GM23338 (cell line): Measurements from ENCODE around the gene DNAI1. TPM values are rescaled to one million over a fixed set of nuclear protein-coding genes. Genes with fewer than 3 reads are reported as not detected.

Source experiments
- ATAC-seq: fragments of 200-7000 bp; cut with Tn5 transposase; 3 replicates; pipeline ENCODE4 v1.9.1; 2020
- DNase-seq: peaks from one replicate; pipeline ENCODE4 v3.0.0-alpha.2; 2015; ENCODE audit warnings: low spot score
- H2AFZ ChIP-seq: fragments of 200-600 bp; sonication (generic); 2 replicates; pipeline ENCODE4 v1.8.0; 2016; ENCODE audit warnings: antibody characterized with exemption, mild to moderate bottlenecking, moderate library complexity
- H3F3A ChIP-seq: fragments of 200-600 bp; sonication (generic); replicated peaks from 2 replicates; pipeline ENCODE4 v1.8.0; 2017; ENCODE audit warnings: antibody characterized with exemption, mixed run types, low read depth
- H3K27ac ChIP-seq: fragments of 200-600 bp; sonication (generic); 2 replicates; pipeline ENCODE4 v1.6.1; 2016; ENCODE audit warnings: low read depth
- H3K27me3 ChIP-seq: fragments of 200-600 bp; sonication (generic); 2 replicates; pipeline ENCODE4 v1.8.0; 2016; ENCODE audit warnings: mild to moderate bottlenecking, mixed run types, moderate library complexity; ENCODE audit not compliant: insufficient read depth
- H3K36me3 ChIP-seq: fragments of 200-600 bp; sonication (generic); 2 replicates; pipeline ENCODE4 v1.8.0; 2016; ENCODE audit warnings: mild to moderate bottlenecking; ENCODE audit not compliant: insufficient read depth
- H3K4me1 ChIP-seq: fragments of 200-600 bp; sonication (generic); 2 replicates; pipeline ENCODE4 v1.8.0; 2016; ENCODE audit warnings: mild to moderate bottlenecking, moderate library complexity; ENCODE audit not compliant: insufficient read depth
- H3K4me2 ChIP-seq: fragments of 200-600 bp; sonication (generic); 2 replicates; pipeline ENCODE4 v1.7.1; 2017; ENCODE audit warnings: mixed run types
- H3K4me3 ChIP-seq: fragments of 200-600 bp; sonication (generic); 2 replicates; pipeline ENCODE4 v1.6.1; 2016; ENCODE audit warnings: mixed run types
- H3K79me2 ChIP-seq: fragments of 200-600 bp; sonication (generic); replicated peaks from 2 replicates; pipeline ENCODE4 v1.8.0; 2017; ENCODE audit warnings: mild to moderate bottlenecking; ENCODE audit not compliant: insufficient read depth
- H3K9me2 ChIP-seq: fragments of 200-600 bp; sonication (generic); 2 replicates; pipeline ENCODE4 v1.8.0; 2017; ENCODE audit not compliant: insufficient read depth
- H4K20me1 ChIP-seq: fragments of 200-600 bp; sonication (generic); replicated peaks from 2 replicates; pipeline ENCODE4 v1.8.0; 2017; ENCODE audit warnings: mild to moderate bottlenecking; ENCODE audit not compliant: insufficient read depth
- H3K27ac Mint-ChIP-seq: 2 replicates; pipeline ENCODE4 v1.8.0; 2020; ENCODE audit warnings: inconsistent platforms, mild to moderate bottlenecking, moderate library complexity, mixed read lengths
- H3K27me3 Mint-ChIP-seq: 3 replicates; pipeline ENCODE4 v1.8.0; 2022; ENCODE audit warnings: low read depth, mild to moderate bottlenecking, moderate library complexity, mixed read lengths, inconsistent platforms; ENCODE audit not compliant: insufficient read depth, poor library complexity
- H3K36me3 Mint-ChIP-seq: 3 replicates; pipeline ENCODE4 v1.8.0; 2021; ENCODE audit warnings: low read depth, mild to moderate bottlenecking, inconsistent platforms, moderate library complexity, mixed read lengths
- H3K4me1 Mint-ChIP-seq: 3 replicates; pipeline ENCODE4 v1.8.0; 2020; ENCODE audit warnings: mild to moderate bottlenecking, inconsistent platforms, mixed read lengths
- H3K4me3 Mint-ChIP-seq: 3 replicates; pipeline ENCODE4 v1.8.0; 2021; ENCODE audit warnings: moderate library complexity, mild to moderate bottlenecking, inconsistent platforms, mixed read lengths
- H3K9me3 Mint-ChIP-seq: 3 replicates; pipeline ENCODE4 v1.8.0; 2020; ENCODE audit warnings: moderate library complexity, mild to moderate bottlenecking, inconsistent platforms, mixed read lengths
- CREB1 ChIP-seq: fragments of 250-450 bp; sonication (Bioruptor Pico); IDR thresholded peaks from 2 replicates; pipeline ENCODE4 v1.5.0; 2020; ENCODE audit warnings: low read depth, mild to moderate bottlenecking, moderate library complexity
- CTCF ChIP-seq, 2 experiments: fragments of 200-600 bp in 1 of 2; sonication (generic) in 1 of 2; conservative IDR thresholded peaks; 2 replicates each; pipeline versions ENCODE4 v1.5.1 to v1.6.1; 2016 to 2017; ENCODE audit warnings: antibody characterized with exemption in 2 of 2, low read depth in 2 of 2, mild to moderate bottlenecking in 2 of 2, moderate library complexity in 1 of 2
- ETS1 ChIP-seq: IDR thresholded peaks from 2 replicates; pipeline ENCODE4 v1.6.1; 2016; ENCODE audit warnings: antibody characterized with exemption
- EZH2 ChIP-seq: fragments of 200-600 bp; sonication (generic); IDR thresholded peaks from one replicate; pipeline ENCODE4 v1.8.0; 2017; ENCODE audit warnings: antibody characterized with exemption, mild to moderate bottlenecking, low read depth; ENCODE audit not compliant: unreplicated experiment
- EZH2phosphoT487 ChIP-seq: fragments of 200-600 bp; sonication (generic); IDR thresholded peaks from one replicate; pipeline ENCODE4 v1.8.1; 2018; ENCODE audit warnings: antibody characterized with exemption; ENCODE audit not compliant: unreplicated experiment
- JUNB ChIP-seq: IDR thresholded peaks from one replicate; pipeline ENCODE4 v1.6.1; 2016; ENCODE audit warnings: antibody characterized with exemption; ENCODE audit not compliant: unreplicated experiment
- NANOG ChIP-seq: IDR thresholded peaks from 2 replicates; pipeline ENCODE4 v1.6.1; 2016; ENCODE audit warnings: antibody characterized with exemption, borderline replicate concordance
- POLR2AphosphoS5 ChIP-seq: IDR thresholded peaks from 2 replicates; pipeline ENCODE4 v1.6.1; 2016; ENCODE audit warnings: antibody characterized with exemption, low read depth
- REST ChIP-seq: IDR thresholded peaks from one replicate; pipeline ENCODE4 v1.6.1; 2018; ENCODE audit warnings: antibody characterized with exemption; ENCODE audit not compliant: unreplicated experiment
- STAT1 ChIP-seq: IDR thresholded peaks from one replicate; pipeline ENCODE4 v1.6.1; 2016; ENCODE audit warnings: antibody characterized with exemption; ENCODE audit not compliant: unreplicated experiment
- ZNF114 ChIP-seq: fragments of 250-450 bp; sonication (Bioruptor Pico); IDR thresholded peaks from 2 replicates; pipeline ENCODE4 v1.5.0; 2020; ENCODE audit warnings: mild to moderate bottlenecking, moderate library complexity
- ZNF331 ChIP-seq: fragments of 250-450 bp; sonication (Bioruptor Pico); IDR thresholded peaks from 2 replicates; pipeline ENCODE4 v1.5.0; 2020; ENCODE audit warnings: low read depth, mild to moderate bottlenecking, moderate library complexity
- ZNF462 ChIP-seq: fragments of 250-450 bp; sonication (Bioruptor Pico); IDR thresholded peaks from 2 replicates; pipeline ENCODE4 v1.5.0; 2020; ENCODE audit warnings: mild to moderate bottlenecking, moderate library complexity
- polyA plus RNA-seq: library from polyadenylated mRNA; unstranded; fragments of >200 nt; fragmentation: Nextera tagmentation; extraction: Ambion mirVana; gene quantifications from 2 replicates; pipeline ENCODE4 v1.2.1, GENCODE V29; 2016
- total RNA-seq: library from RNA; depleted of rRNA; stranded (reverse); fragments of >200 nt; shearing (Covaris generic); gene quantifications from 2 replicates; pipeline ENCODE4 v1.2.3, GENCODE V29; 2014

The DNAI1 gene
- total and polyA plus RNA-seq, 2 experiments from 2014 or later, result 1.0 to 1.1 TPM

GRCh38 chr9:34518110-34518616 lies 59.6 kb downstream of the DNAI1 start:
- no peak for ATAC-seq
- Histone ChIP-seq H3F3A (no peaks in the 10 kb centered on the region; the same call in 1 of the 2 replicates), H3K27ac (no peak overlapping the region), H3K79me2 (no peaks in the 10 kb centered on the region), H3K4me1 (peaks cover 9% of the 10 kb centered on the region), H3K36me3 (no peaks in the 10 kb centered on the region), H4K20me1 (no peaks in the 10 kb centered on the region), H3K4me2 (no peak overlapping the region), H2AFZ (no peak overlapping the region), H3K4me3 (no peak overlapping the region), H3K27me3 (peaks cover 12% of the 10 kb centered on the region), H3K9me2 (no peaks in the 10 kb centered on the region; the same call in 1 of the 2 replicates)
- Mint-ChIP-seq H3K27ac (no peak overlapping the region), H3K4me1 (peaks cover 16% of the 10 kb centered on the region), H3K36me3 (no peaks in the 10 kb centered on the region; the same call in 2 of the 3 replicates), H3K9me3 (no peaks in the 10 kb centered on the region; the same call in 2 of the 3 replicates), H3K4me3 (no peak overlapping the region), H3K27me3 (peaks cover 17% of the 10 kb centered on the region)
- TF ChIP-seq ETS1, result no peak
- no peak for TF ChIP-seq CTCF (conservative IDR thresholded peaks at IDR 0.05; ENCODE audit: low read depth in 2 of 2)
- no peak for TF ChIP-seq POLR2AphosphoS5
- TF ChIP-seq ZNF462, result no peak
- TF ChIP-seq CREB1 (CRISPR knock-in tag), result no peak
- no peak for TF ChIP-seq ZNF331 (CRISPR knock-in tag)
- TF ChIP-seq REST, result no peak
- no peak for TF ChIP-seq NANOG
- TF ChIP-seq JUNB, result no peak
- TF ChIP-seq ZNF114 (CRISPR knock-in tag), result no peak
- no peak for TF ChIP-seq STAT1
- no peak for TF ChIP-seq EZH2
- TF ChIP-seq EZH2phosphoT487, result no peak
- no peak for DNase-seq
